T-helper 2 cell treated with Interferon-gamma antibody and Interleukin-4, amounts not matched to agents 100 ng/mL and 5 ng/mL, for 36 hours (primary cell): ENCODE results near the gene NMU. TPM values are rescaled to one million over a fixed set of nuclear protein-coding genes. Genes with fewer than 3 reads are reported as not detected.
"Not testable (repeated sequence)": the region's sequence is repeated elsewhere in the genome, so short reads cannot be mapped to it uniquely, and the experiment has no call there.

Source experiments
- intact Hi-C: fragments of 100-400 bp; cut with micrococcal nuclease; formaldehyde crosslinking; loops from one replicate; pipeline ENCODE4 v1.15.1; 2023
- total RNA-seq: library from RNA; stranded (reverse); gene quantifications from 2 replicates; pipeline ENCODE4 v1.2.3, GENCODE V29; 2022

Gene NMU
- total RNA-seq, 1 donor from 2014 or later, result not detected

DNA sequence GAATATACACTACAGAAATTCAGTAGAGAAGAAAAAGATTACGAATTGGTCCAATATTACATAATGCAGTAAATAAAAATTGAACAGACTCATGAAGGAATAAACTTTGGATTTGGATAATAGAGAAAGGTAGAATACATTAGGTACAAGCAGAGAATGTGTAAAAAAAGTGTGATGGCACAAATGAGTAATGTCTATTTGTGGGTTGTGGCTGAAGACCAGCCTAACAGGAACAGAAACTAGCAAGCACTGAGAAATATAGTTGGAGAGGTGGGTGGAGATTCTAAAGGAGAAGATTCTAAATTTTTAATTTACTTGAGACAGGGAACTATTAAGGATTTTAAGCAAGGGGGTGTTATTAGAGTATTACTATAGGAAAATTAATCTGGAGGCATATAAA is 74.2 kb downstream of the NMU start:
- intact Hi-C loops, result no loop called here

DNA sequence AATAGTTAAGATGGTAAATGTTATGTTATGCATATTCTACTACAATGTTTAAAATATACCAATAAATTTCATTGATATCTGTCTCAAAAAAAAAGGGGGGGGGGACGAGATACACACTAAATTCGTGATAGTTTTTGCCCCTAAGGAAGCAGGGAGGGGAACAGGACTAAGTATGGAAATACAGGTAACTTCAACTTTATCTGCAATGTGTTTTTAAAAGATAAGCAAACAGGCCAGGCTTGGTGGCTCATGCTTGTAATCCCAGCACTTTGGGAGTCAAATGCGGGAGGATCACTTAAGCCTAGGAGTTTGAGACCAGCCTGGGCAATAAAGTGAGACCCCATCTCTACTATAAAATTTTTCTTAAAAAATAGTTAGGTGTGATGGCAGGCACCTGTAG is 76.0 kb downstream of the NMU start:
- intact Hi-C loops, result no loop called here

DNA sequence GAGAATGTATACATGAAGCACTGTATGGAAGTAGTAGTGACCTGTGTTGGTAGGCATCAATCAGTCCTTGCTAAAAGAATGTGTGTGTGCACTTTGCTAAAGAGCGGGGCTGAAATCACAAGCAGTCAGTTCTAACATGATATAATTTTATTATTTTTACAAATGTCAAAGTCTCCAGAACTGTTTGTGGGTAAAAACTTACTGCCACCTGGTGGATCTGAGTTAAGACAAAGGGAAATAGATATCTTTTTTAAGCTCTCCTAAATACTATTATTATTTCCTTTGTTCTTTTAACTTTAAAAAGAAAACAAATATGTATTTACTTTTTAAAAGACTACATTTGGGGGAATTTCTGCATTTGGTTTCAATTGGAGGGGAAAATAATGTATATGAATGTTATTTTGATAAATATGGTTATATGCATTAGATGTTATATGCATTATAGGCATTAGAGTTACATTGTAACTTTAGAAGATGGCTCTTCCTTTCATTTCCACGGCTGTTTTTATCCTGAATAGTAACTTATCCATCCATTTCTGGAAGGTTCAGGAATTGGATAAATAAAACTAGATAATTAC is 81.6 kb downstream of the NMU start:
- intact Hi-C loops, result loop anchor here (1.0 to 5.0 kb wide), 3 partner anchors 208 to 372 kb away; partner anchors contain the start of gene SRD5A3

DNA sequence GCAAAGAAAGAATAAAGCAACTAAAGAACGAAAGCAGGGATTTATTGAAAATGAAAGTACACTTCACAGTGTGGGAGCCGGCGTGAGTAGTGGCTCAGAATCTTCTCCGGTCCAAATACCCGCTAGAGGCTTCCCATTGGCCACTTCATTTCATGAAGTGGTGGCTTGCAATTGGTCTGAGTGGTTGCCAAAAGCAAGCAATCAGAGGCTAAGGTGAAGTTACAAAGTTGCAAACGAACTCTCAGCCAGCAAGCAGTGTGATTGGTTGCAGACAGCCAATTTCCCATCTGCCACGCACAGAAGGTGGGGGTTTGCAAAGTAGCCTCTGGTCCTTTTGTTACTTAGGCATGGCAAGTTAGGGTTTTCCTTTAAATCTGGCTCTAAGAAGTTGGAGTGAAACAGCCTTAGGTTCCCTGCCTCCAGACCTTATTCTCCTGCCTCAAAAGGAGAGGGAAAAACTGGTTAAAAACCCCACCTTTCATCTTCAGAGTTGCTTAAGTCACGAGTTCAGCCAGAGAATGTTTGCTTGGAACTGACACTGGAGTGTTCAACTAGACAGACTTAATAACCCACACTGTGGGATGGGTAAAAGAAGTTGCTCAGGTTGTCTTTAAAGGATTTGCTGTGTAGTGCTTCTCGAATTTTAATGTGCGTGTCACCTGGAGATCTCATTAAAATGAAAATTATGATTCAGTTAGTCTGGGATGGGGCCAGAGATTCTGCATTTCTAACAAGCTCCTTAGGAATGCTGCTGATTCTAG is 82.5 kb downstream of the NMU start:
- intact Hi-C loops, result loop anchor here (1.0 to 2.0 kb wide), 2 partner anchors 207 to 241 kb away; partner anchors contain the start of gene SRD5A3

DNA sequence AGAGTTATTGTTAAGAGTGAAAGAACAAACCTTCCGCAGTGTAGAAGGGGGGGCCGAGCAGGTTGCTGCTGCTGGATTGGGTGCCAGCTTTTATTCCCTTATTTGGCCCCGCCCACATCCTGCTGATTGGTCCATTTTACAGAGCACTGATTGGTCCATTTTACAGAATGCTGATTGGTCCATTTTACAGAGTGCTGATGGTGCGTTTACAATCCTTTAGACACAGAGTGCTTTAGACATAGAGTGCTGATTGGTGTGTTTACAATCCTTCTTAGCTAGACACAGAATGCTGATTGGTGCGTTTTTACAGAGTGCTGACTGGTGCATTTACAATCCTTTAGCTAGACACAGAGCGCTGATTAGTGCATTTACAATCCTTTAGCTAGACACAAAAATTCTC is 84.1 kb downstream of the NMU start:
- intact Hi-C loops, result not testable (repeated sequence)

DNA sequence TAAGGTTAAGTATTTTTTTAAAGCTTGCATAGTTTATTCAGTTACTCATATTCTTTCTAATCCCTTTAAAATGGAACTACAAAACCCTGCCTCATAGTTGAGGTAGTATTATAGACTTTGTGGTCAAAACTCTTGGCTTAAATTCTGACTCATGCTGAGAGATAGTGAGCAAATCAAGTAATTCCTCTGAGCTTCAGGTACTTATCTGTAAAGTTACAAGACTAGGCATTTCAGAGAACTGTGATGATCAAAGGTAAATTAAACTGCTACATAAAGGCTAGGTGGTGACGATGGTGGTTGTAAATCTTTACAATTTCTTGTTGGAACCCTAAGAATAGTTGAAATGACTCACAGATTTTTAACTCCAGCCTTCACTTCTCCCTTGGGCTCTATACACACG is 86.2 kb downstream of the NMU start:
- intact Hi-C loops, result loop anchor here (5.0 to 10.0 kb wide), 7 partner anchors 75 to 1488 kb away; partner anchors contain the start of genes AASDH, CHIC2, NOA1 and POLR2B

DNA sequence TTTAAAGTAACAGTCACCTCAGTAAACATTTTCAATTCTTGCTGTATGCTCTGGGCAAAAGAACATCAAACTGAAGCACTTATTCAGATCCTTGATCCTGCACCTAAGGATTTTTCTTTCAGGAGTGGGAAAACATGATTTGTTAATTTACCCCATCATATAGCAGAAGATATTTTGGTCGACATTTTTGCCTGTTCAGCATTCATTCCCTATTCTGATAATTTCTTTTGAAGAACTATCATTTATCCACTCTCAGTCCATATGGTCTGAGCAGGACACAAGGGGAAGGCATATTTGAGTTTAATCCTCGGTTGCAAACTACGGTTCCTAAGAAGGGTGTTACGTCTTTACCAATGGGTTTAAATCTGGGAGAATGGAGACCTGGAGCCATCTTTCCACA is 88.2 kb downstream of the NMU start:
- intact Hi-C loops, result loop anchor here (5.0 to 10.0 kb wide), 7 partner anchors 73 to 1486 kb away; partner anchors contain the start of genes AASDH, CHIC2, NOA1 and POLR2B

DNA sequence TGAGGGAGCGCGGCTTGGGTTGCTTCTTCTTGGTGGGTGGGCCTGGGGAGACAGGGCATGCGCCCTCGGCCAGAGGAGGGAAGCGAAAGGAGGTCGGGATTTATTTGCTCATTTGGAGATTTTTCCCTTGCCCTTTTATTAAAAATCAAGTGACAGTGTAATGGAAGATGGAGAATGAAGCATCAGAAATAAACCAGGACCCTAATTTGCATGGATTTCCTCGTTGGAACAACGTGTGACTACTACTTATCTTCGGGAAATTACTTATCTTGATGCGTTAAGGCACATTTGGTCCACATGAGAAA is 88.7 kb downstream of the NMU start:
- intact Hi-C loops, result loop anchor here (5.0 to 10.0 kb wide), 7 partner anchors 73 to 1485 kb away; partner anchors contain the start of genes AASDH, CHIC2, NOA1 and POLR2B

DNA sequence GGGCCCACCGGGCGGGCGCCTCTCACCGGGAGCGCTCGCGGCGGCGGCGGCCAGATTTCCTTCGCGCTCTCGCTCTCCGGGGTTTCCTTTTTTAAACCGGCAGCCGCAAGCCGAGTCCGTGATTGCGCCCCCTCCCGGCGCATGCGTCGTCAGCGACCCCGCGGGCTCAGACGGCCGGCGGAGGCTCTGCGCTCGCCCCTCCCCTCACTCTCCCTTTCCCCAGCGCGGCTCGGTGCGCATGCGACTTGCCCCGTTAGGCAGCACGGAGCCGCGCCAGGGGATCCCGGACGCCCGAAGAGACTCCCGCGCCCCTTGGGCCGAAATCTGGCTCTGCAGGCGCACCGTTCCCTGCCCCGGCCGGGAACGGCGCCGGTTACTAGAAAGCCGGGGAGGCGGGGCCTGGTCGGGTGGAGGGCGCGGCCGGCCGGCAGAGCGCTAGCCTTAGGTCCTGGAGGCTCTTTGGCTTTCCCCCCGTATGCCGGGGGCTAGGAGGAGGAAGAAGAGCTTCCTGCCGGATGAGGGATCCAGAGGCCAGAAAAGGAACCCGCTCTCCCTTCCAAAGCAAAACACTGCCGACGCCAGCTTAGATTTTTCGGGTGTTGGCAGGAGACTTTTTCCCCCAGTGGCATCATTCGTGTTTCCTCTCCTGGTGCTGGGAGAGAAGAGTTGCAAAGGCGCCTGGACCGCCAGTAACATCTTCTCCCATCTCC is 89.2 kb downstream of the NMU start, which contains the start of gene CLOCK:
CLOCK (minus strand) TSS at position 154 of the 710 bp plus-strand sequence. CDS start 64,124 bp downstream, outside the sequence.
- intact Hi-C loops, result loop anchor here (1.0 to 10.0 kb wide), 11 partner anchors 72 to 1485 kb away; partner anchors contain the start of genes AASDH, CHIC2, EXOC1 and NOA1

DNA sequence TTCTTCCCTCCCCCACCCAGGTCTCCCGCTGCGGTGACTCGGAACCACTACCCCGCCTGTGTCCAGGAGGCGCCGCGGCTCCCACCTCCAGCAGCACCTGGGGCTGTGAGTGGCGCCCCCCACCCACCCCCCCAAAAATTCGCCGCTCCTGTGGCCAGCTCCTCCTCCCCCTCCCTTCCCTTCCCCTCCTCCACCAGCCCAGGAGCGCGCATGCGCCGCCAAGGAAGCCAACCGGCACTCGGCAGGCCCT is 89.7 kb downstream of the NMU start:
- intact Hi-C loops, result loop anchor here (1.0 to 10.0 kb wide), 11 partner anchors 72 to 1484 kb away; partner anchors contain the start of genes AASDH, CHIC2, EXOC1 and NOA1

DNA sequence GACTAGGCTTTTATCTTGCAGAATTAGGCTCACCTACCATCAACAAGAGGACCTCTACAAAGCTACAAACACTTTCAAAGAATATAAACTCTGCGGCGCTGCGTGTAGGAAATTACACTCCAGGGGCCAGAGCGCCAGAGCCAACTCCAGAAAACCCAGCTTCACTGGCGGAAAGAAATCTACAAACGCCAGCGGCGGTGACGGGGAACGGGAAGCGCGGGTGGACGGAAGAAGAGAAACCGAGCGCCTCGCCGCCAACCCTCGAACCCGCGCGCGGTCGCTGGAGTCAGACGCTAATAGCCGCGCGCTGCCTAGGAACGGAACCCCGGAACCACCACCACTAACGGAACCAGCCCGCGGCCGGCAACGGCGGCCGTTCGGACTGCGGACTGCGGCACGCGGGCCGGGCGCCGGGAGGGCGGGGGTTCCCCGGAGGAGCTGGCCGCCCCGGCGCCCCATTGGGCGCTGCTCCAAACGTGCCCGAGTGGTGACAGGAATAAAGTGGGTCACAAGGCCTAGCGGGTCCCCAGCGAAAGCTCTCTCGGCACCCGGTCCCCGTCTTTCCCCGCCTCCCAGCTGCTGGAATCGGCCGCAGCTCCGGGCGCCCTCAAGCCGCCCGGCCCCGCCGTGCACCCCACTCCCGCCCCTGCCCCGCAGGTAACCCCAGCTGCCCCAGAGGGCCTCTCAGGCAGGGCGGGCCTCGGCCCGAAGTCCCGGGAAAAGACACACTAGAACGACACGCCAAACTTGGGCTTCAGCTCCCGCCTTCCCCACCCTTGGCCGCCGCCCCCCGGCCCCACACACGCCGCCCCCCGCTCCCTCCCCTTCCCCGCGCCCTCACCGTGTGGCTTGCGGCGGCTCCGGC is 90.2 kb downstream of the NMU start:
- intact Hi-C loops, result loop anchor here (1.0 to 10.0 kb wide), 11 partner anchors 71 to 1484 kb away; partner anchors contain the start of genes AASDH, CHIC2, EXOC1 and NOA1

Other genes with a start within 250 kb of the NMU start
- gene TMEM165, start 240.3 kb downstream of the NMU start, total RNA-seq, result 81.9 and 84.4 TPM in 2 replicates
- 4.4 and 6.7 TPM in 2 replicates for gene CLOCK, start 89.4 kb downstream of the NMU start, total RNA-seq
- gene PDCL2, start 44.1 kb downstream of the NMU start, total RNA-seq, result not detected in 2 replicates
- gene EXOC1L, start 183.5 kb upstream of the NMU start, total RNA-seq, result not detected in 2 replicates
- gene EXOC1, start 217.3 kb upstream of the NMU start, total RNA-seq, result 28.1 and 29.9 TPM in 2 replicates